ENCODE measurements around the gene HLA-DPB1. TPM values are rescaled to one million over a fixed set of nuclear protein-coding genes. Genes with fewer than 3 reads are reported as not detected.

The HLA-DPB1 gene
- total and polyA plus RNA-seq, 9 of the 15 experiments (the other 6 are each of a cell fraction or from before 2014, with no cell fraction given), result 0.07 to 1.2 (median 0.51) TPM

DNA sequence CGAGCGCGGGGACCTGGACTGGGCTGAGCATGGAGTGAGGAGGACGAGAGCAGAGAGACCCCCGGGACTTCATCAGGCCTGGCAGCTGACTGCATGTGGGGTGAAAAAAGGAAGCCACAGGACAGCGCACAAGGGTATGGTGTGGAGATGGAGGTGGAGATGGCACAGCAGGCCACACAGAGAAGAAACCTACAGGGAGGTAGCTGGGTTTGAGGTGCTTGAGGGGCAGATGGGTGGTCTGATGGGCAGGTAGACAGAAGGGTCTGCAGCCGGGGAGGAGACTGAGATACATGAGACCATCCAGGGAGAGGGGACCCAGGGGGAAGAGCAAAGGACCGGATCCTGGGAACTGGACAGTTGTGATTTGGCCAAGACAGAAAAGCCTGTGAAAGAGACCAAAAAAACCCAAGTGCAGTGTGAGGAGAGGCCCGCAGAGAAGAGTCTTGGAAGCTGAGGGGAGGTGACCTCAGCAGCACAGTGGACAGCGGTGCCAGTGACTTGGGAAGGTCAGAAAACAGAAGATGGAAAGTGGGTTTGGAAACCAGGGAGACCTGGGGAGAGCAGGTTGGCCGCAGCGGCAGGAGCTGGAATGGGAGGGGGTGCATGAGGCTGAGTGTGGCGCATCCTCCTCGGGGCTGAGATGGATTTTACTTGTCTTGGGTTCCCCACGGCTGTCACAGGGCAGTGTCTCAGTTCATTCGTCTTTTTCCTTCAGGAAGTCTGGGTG, 5.5 kb downstream of the HLA-DPB1 start:
- no peaks in the 10 kb centered on the region for H3K9me3 ChIP-seq (replicated peaks; ENCODE audit: control insufficient read depth, insufficient read depth, low read depth, low read length)
- peaks cover 39 to 62% of the 10 kb centered on the region in 2 experiments for H3K27me3 ChIP-seq (ENCODE audit: control insufficient read depth in 2 of 2, insufficient read depth in 2 of 2, low read length in 2 of 2)
- intact Hi-C loops (cut with micrococcal nuclease) (no loop called here), in situ Hi-C loops (cut with MboI) (no loop called here)
- no peak overlapping the region for H3K9ac ChIP-seq (ENCODE audit: insufficient read depth in 1 of 2, low read depth in 2 of 2, low read length in 2 of 2)
- TF ChIP-seq ZNF766 (CRISPR knock-in tag; conservative IDR thresholded peaks at IDR 0.05) (no peak), NR3C1 (CRISPR knock-in tag; IDR thresholded peaks at IDR 0.05) (no peak), POLR2AphosphoS5 (IDR thresholded peaks at IDR 0.05; ENCODE audit: control insufficient read depth, insufficient read depth, low read depth, low read length) (no peak), CBFB (CRISPR knock-in tag; IDR thresholded peaks at IDR 0.05) (no peak)
- TF ChIP-seq, protein P1, sequence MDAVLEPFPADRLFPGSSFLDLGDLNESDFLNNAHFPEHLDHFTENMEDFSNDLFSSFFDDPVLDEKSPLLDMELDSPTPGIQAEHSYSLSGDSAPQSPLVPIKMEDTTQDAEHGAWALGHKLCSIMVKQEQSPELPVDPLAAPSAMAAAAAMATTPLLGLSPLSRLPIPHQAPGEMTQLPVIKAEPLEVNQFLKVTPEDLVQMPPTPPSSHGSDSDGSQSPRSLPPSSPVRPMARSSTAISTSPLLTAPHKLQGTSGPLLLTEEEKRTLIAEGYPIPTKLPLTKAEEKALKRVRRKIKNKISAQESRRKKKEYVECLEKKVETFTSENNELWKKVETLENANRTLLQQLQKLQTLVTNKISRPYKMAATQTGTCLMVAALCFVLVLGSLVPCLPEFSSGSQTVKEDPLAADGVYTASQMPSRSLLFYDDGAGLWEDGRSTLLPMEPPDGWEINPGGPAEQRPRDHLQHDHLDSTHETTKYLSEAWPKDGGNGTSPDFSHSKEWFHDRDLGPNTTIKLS (IDR thresholded peaks at IDR 0.05; ENCODE audit: borderline replicate concordance, low read depth), result no peak
- H3K9me1 ChIP-seq (ENCODE audit: control insufficient read depth, insufficient read depth, low read length), result no peaks in the 10 kb centered on the region
- no peak for FAIRE-seq
- POLR2A ChIA-PET, result interaction anchor here (0.6 kb wide), 2 partner anchors 16 to 218 kb away, joined by 3 read pairs; partner anchors contain the start of gene RGL2
- no peak overlapping the region for H3K4me3 ChIP-seq
- no peaks in the 10 kb centered on the region for H3K79me2 ChIP-seq (ENCODE audit: control insufficient read depth, insufficient read depth, low read length)
- whole genome bisulfite sequencing (ENCODE audit: insufficient coverage, low coverage, missing lambda C conversion rate), result 10% methylated on average over 16 of the region's 16 CpGs
- no peak overlapping the region for H2AFZ ChIP-seq (ENCODE audit: low read depth, low read length)
- no peak overlapping the region for H3K4me2 ChIP-seq (ENCODE audit: insufficient read depth, low read length)
- no peaks in the 10 kb centered on the region for H4K20me1 ChIP-seq (replicated peaks; ENCODE audit: control insufficient read depth, insufficient read depth, low read length)
- BruUV-seq (replicated peaks), result no TSS peak
- no peak for DNase-seq (ENCODE audit: extremely low read depth in 1 of 4, low spot score in 3 of 4)
- H3K36me3 ChIP-seq (ENCODE audit: control insufficient read depth, insufficient read depth, low read length), result no peaks in the 10 kb centered on the region
- H3K27ac ChIP-seq (ENCODE audit: extremely low read depth, low read depth, low read length), result no peak overlapping the region
- peaks cover 0 to 6% of the 10 kb centered on the region in 2 experiments; a peak in 2 of 5 replicates for H3K4me1 ChIP-seq (replicated peaks in 1 of 2; ENCODE audit: control insufficient read depth in 2 of 2, insufficient read depth in 2 of 2, low read length in 2 of 2)
- ATAC-seq, result no peak
- CTCF ChIA-PET (ENCODE audit: low intra/inter-chr PET ratio), result interaction anchor here (0.6 kb wide), 1 partner anchor 136 kb away, joined by 3 read pairs; no protein-coding TSS in a partner anchor

Measured in K562 (cell line).